IMR-90 (cell line): Measurements from ENCODE around the gene SLC27A3. TPM values are rescaled to one million over a fixed set of nuclear protein-coding genes. Genes with fewer than 3 reads are reported as not detected.
A peak's percentile ranks its signal among the peaks of the same experiment; 100 is the strongest.

ENCODE experiments used
- ATAC-seq: fragments of 200-7000 bp; cut with Tn5 transposase; 2 replicates; pipeline ENCODE4 v1.9.1; 2020; ENCODE audit warnings: low read depth, mild to moderate bottlenecking, moderate library complexity
- BruUV-seq: library from RNA; stranded (reverse); fragments of 400-500 nt; replicated peaks from 2 replicates; lab custom pipeline; 2021; lab: Mats Ljungman, UMichigan
- CTCF ChIA-PET: fragments of 300-600 bp; formaldehyde crosslinking; extraction: SDS; loops from one replicate; lab custom pipeline; 2021; ENCODE audit warnings: antibody characterized with exemption; lab: Yijun Ruan, JAX
- POLR2A ChIA-PET: fragments of 300-600 bp; sonication (Branson Sonifier 250); formaldehyde crosslinking; loops from one replicate; lab custom pipeline; 2022; ENCODE audit warnings: antibody characterized with exemption; ENCODE audit not compliant: unreplicated experiment; lab: Charles Lee
- DNase-seq: peaks from one replicate; pipeline ENCODE4 v3.0.0; 2013
- H2AFZ ChIP-seq: replicated peaks from 2 replicates; pipeline ENCODE3; 2013; ENCODE audit warnings: low read length, mild to moderate bottlenecking; ENCODE audit not compliant: poor library complexity
- H2AK5ac ChIP-seq: 2 replicates; pipeline ENCODE4 v1.6.1; 2013; ENCODE audit warnings: low read depth, low read length, inconsistent platforms
- H2AK9ac ChIP-seq: replicated peaks from 2 replicates; pipeline ENCODE3; 2013; ENCODE audit warnings: mild to moderate bottlenecking, low read depth, low read length, moderate library complexity; ENCODE audit not compliant: poor library complexity
- H2BK120ac ChIP-seq: 2 replicates; pipeline ENCODE4 v1.6.1; 2013; ENCODE audit warnings: low read depth, low read length, inconsistent platforms
- H2BK15ac ChIP-seq: 3 replicates; pipeline ENCODE4 v1.6.1; 2013; ENCODE audit warnings: low read depth, low read length, inconsistent platforms
- H2BK20ac ChIP-seq: 2 replicates; pipeline ENCODE4 v1.6.1; 2013; ENCODE audit warnings: low read depth, mild to moderate bottlenecking, inconsistent platforms, low read length, moderate library complexity
- H2BK5ac ChIP-seq: 2 replicates; pipeline ENCODE4 v1.6.1; 2013; ENCODE audit warnings: mild to moderate bottlenecking, low read depth, low read length, inconsistent platforms; ENCODE audit not compliant: poor library complexity, severe bottlenecking
- H3K14ac ChIP-seq: replicated peaks from 2 replicates; pipeline ENCODE4 v1.6.1; 2013; ENCODE audit warnings: low read depth, low read length, inconsistent platforms
- H3K18ac ChIP-seq: 2 replicates; pipeline ENCODE4 v1.6.1; 2013; ENCODE audit warnings: low read depth, low read length, control low read depth
- H3K23ac ChIP-seq: 2 replicates; pipeline ENCODE4 v1.6.1; 2013; ENCODE audit warnings: low read depth, low read length, inconsistent platforms
- H3K27ac ChIP-seq: 2 replicates; pipeline ENCODE4 v1.5.1; 2013; ENCODE audit warnings: mild to moderate bottlenecking, control low read depth, low read length; ENCODE audit not compliant: insufficient read depth
- H3K27me3 ChIP-seq: 2 replicates; pipeline ENCODE4 v1.6.1; 2013; ENCODE audit warnings: low read length; ENCODE audit not compliant: control insufficient read depth, insufficient read depth
- H3K36me3 ChIP-seq: 2 replicates; pipeline ENCODE4 v1.6.1; 2013; ENCODE audit warnings: low read length, mixed read lengths; ENCODE audit not compliant: control insufficient read depth, insufficient read depth
- H3K4ac ChIP-seq: 2 replicates; pipeline ENCODE4 v1.6.1; 2013; ENCODE audit warnings: low read depth, low read length, inconsistent platforms
- H3K4me1 ChIP-seq: 2 replicates; pipeline ENCODE4 v1.6.1; 2013; ENCODE audit warnings: low read length, mixed read lengths; ENCODE audit not compliant: control insufficient read depth, insufficient read depth
- H3K4me2 ChIP-seq: 2 replicates; pipeline ENCODE4 v1.6.1; 2013; ENCODE audit warnings: low read depth, mild to moderate bottlenecking, control low read depth, low read length, moderate library complexity
- H3K4me3 ChIP-seq: 2 replicates; pipeline ENCODE4 v1.5.1; 2013; ENCODE audit warnings: low read depth, mild to moderate bottlenecking, control low read depth, low read length, moderate library complexity; ENCODE audit not compliant: insufficient read depth
- H3K56ac ChIP-seq: 2 replicates; pipeline ENCODE4 v1.6.1; 2013; ENCODE audit warnings: low read length, inconsistent platforms; ENCODE audit not compliant: insufficient read depth; ENCODE audit errors: extremely low read depth
- H3K79me1 ChIP-seq, 2 experiments: 2 replicates each; pipeline ENCODE4 v1.6.1; 2013; ENCODE audit warnings: low read length in 2 of 2, inconsistent platforms in 1 of 2, low read depth in 1 of 2
- H3K9ac ChIP-seq: 2 replicates; pipeline ENCODE4 v1.6.1; 2013; ENCODE audit warnings: low read depth, low read length, control low read depth
- H3K9me1 ChIP-seq: 2 replicates; pipeline ENCODE4 v1.6.1; 2013; ENCODE audit warnings: low read length, inconsistent platforms; ENCODE audit not compliant: insufficient read depth
- H3K9me3 ChIP-seq: 2 replicates; pipeline ENCODE4 v1.6.1; 2013; ENCODE audit warnings: low read length; ENCODE audit not compliant: control insufficient read depth, insufficient read depth
- H4K20me1 ChIP-seq: 2 replicates; pipeline ENCODE4 v1.6.1; 2013; ENCODE audit warnings: low read length, inconsistent platforms; ENCODE audit not compliant: insufficient read depth
- H4K5ac ChIP-seq: 2 replicates; pipeline ENCODE4 v1.6.1; 2013; ENCODE audit warnings: mild to moderate bottlenecking, low read depth, low read length, control low read depth
- H4K8ac ChIP-seq, 2 experiments: 2 replicates each; pipeline ENCODE4 v1.6.1; 2013; ENCODE audit warnings: low read depth in 2 of 2, low read length in 2 of 2, control low read depth in 1 of 2, inconsistent platforms in 1 of 2
- H4K91ac ChIP-seq: 2 replicates; pipeline ENCODE4 v1.6.1; 2013; ENCODE audit warnings: low read depth, low read length, inconsistent platforms; ENCODE audit not compliant: insufficient read depth
- BHLHE40 ChIP-seq: fragments of 150-350 bp; IDR thresholded peaks from 2 replicates; pipeline ENCODE4 v1.6.1; 2016; ENCODE audit warnings: mild to moderate bottlenecking, low read depth, low read length
- CEBPB ChIP-seq: IDR thresholded peaks from 2 replicates; pipeline ENCODE4 v1.6.1; 2012; ENCODE audit warnings: low read depth, low read length, improper control_type of control experiment
- CHD1 ChIP-seq: IDR thresholded peaks from 2 replicates; pipeline ENCODE4 v1.6.1; 2012; ENCODE audit warnings: low read depth, low read length, improper control_type of control experiment
- FOS ChIP-seq: fragments of 150-350 bp; IDR thresholded peaks from 2 replicates; pipeline ENCODE4 v1.6.1; 2016; ENCODE audit warnings: low read depth, low read length
- MAFK ChIP-seq: IDR thresholded peaks from 2 replicates; pipeline ENCODE4 v1.6.1; 2012; ENCODE audit warnings: low read depth, low read length, improper control_type of control experiment
- MAZ ChIP-seq: IDR thresholded peaks from 2 replicates; pipeline ENCODE4 v1.6.1; 2012; ENCODE audit warnings: low read depth, mild to moderate bottlenecking, low read length, improper control_type of control experiment, moderate library complexity, borderline replicate concordance
- MXI1 ChIP-seq: IDR thresholded peaks from 2 replicates; pipeline ENCODE4 v1.6.1; 2012; ENCODE audit warnings: low read depth, mild to moderate bottlenecking, low read length, moderate library complexity, borderline replicate concordance
- NFE2L2 ChIP-seq: fragments of 150-350 bp; IDR thresholded peaks from 2 replicates; pipeline ENCODE4 v1.6.1; 2016; ENCODE audit warnings: low read depth, mild to moderate bottlenecking, low read length
- POLR2A ChIP-seq: IDR thresholded peaks from 2 replicates; pipeline ENCODE4 v1.6.1; 2012; ENCODE audit warnings: mild to moderate bottlenecking, low read depth, low read length
- RAD21 ChIP-seq: IDR thresholded peaks from 2 replicates; pipeline ENCODE4 v1.6.1; 2012; ENCODE audit warnings: low read length, improper control_type of control experiment
- RCOR1 ChIP-seq: IDR thresholded peaks from 2 replicates; pipeline ENCODE4 v1.6.1; 2012; ENCODE audit warnings: mild to moderate bottlenecking, low read length, improper control_type of control experiment; ENCODE audit not compliant: insufficient replicate concordance
- RFX5 ChIP-seq: IDR thresholded peaks from 2 replicates; pipeline ENCODE4 v1.8.0; 2012; ENCODE audit warnings: low read depth, mild to moderate bottlenecking, low read length, moderate library complexity
- SMC3 ChIP-seq: fragments of 150-350 bp; IDR thresholded peaks from 2 replicates; pipeline ENCODE4 v1.6.1; 2016; ENCODE audit warnings: low read depth, mild to moderate bottlenecking, antibody characterized with exemption, low read length, moderate library complexity
- USF2 ChIP-seq: fragments of 150-350 bp; IDR thresholded peaks from 2 replicates; pipeline ENCODE4 v1.6.1; 2017; ENCODE audit warnings: mild to moderate bottlenecking, antibody characterized with exemption, low read length, low read depth
- WGBS, 2 experiments: methylation state at CpG; one replicate each; pipeline versions ENCODE4 v1.1.5 to v1.1.7; 2013; ENCODE audit warnings: missing lambda C conversion rate in 2 of 2; ENCODE audit not compliant: insufficient read length in 1 of 2; ENCODE audit errors: extremely low coverage in 2 of 2; 5-methylcytosine and 5-hydroxymethylcytosine counted together
- dilution Hi-C: fragments of 300-500 bp; cut with HindIII; formaldehyde crosslinking; loops from one replicate; pipeline ENCODE4 v1.14.3; 2018; ENCODE audit warnings: low sequenced_read_pairs; ENCODE audit not compliant: unreplicated experiment
- in situ Hi-C: fragments of 300-500 bp; cut with MboI; formaldehyde crosslinking; loops from 3 replicates; pipeline ENCODE4 v1.14.3; 2019; ENCODE audit warnings: low sequenced_read_pairs, inconsistent platforms, mixed read lengths
- intact Hi-C: fragments of 100-400 bp; cut with micrococcal nuclease; formaldehyde crosslinking; loops from 2 replicates; pipeline ENCODE4 v1.10.0; 2022
- polyA plus RNA-seq, 3 experiments: library from polyadenylated mRNA; depleted of rRNA; stranded (reverse); fragments of >200 nt; gene quantifications; 2 replicates each; pipeline ENCODE4 v1.2.3, GENCODE V29; 2012; ENCODE audit warnings: low replicate concordance in 1 of 3
- total RNA-seq: library from RNA; depleted of rRNA; stranded (reverse); fragments of >200 nt; gene quantifications from 2 replicates; pipeline ENCODE4 v1.2.3, GENCODE V29; 2012
- TF ChIP-seq, protein P1 (sequence below): fragments of 150-350 bp; IDR thresholded peaks from 2 replicates; pipeline ENCODE4 v1.6.1; 2016; ENCODE audit warnings: low read depth, mild to moderate bottlenecking, low read length, moderate library complexity, borderline replicate concordance
- TF ChIP-seq, protein P2 (sequence below): conservative IDR thresholded peaks from 2 replicates; pipeline ENCODE4 v1.5.1; 2012; ENCODE audit warnings: mild to moderate bottlenecking, low read depth, low read length, improper control_type of control experiment

The SLC27A3 gene
- total and polyA plus RNA-seq, 2 of the 4 experiments (the other 2 are of a cell fraction), result 3.2 to 9.3 TPM

DNA sequence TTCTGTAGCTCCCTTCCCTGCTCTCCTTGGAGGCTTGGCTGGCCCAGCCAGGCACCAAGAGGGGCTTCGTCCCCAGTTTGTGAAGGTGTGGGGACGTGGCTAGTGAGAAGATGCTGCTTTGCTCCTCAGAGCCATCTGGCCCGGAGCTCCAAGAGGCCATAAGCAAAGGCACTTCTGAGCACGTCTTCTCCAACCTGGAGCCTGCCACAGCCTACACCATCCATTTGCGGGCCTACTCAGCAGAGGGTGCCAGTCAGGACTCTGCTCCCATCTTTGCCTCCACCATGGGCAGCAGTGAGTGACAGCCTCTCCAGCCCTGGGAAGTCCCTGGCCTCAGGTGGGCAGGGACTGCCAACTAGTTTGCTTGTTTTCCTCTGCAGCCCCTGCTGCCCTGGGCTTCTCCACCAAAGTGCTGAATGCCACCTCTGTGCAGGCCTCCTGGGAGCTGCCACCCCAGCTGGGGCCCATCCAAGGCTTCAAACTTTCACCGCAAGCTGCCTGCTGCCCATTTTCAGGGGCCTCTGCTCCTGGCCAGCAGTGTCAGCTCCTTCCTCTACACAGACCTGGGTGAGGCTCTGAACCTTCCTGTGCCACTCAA lies 25.9 kb downstream of the SLC27A3 start:
- H3K56ac ChIP-seq, result no peak overlapping the region
- H3K4ac ChIP-seq, result no peak overlapping the region
- DNase-seq, result no peak
- H2AFZ ChIP-seq, result no peak overlapping the region
- BruUV-seq, result no TSS peak
- no peak overlapping the region for H3K4me3 ChIP-seq
- intact Hi-C loops (no loop called here), dilution Hi-C loops (loop anchor here (25.0 kb wide), 1 partner anchor 111 kb away; the partner anchor contains the start of gene GATAD2B), in situ Hi-C loops (no loop called here)
- no peak overlapping the region for H4K91ac ChIP-seq
- WGBS, 2 experiments, result 90% methylated on average over 4 of the region's 6 CpGs; no CpG with 5 or more reads in 1 of the 2 experiments
- TF ChIP-seq MAZ (no peak), FOS (no peak), BHLHE40 (no peak), USF2 (no peak), MXI1 (no peak), CHD1 (no peak), SMC3 (no peak), CEBPB (no peak), RCOR1 (no peak), RFX5 (no peak), POLR2A (no peak), MAFK (no peak), RAD21 (no peak), NFE2L2 (no peak)
- TF ChIP-seq, protein P1, sequence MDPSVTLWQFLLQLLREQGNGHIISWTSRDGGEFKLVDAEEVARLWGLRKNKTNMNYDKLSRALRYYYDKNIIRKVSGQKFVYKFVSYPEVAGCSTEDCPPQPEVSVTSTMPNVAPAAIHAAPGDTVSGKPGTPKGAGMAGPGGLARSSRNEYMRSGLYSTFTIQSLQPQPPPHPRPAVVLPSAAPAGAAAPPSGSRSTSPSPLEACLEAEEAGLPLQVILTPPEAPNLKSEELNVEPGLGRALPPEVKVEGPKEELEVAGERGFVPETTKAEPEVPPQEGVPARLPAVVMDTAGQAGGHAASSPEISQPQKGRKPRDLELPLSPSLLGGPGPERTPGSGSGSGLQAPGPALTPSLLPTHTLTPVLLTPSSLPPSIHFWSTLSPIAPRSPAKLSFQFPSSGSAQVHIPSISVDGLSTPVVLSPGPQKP, result no peak
- TF ChIP-seq, protein P2, sequence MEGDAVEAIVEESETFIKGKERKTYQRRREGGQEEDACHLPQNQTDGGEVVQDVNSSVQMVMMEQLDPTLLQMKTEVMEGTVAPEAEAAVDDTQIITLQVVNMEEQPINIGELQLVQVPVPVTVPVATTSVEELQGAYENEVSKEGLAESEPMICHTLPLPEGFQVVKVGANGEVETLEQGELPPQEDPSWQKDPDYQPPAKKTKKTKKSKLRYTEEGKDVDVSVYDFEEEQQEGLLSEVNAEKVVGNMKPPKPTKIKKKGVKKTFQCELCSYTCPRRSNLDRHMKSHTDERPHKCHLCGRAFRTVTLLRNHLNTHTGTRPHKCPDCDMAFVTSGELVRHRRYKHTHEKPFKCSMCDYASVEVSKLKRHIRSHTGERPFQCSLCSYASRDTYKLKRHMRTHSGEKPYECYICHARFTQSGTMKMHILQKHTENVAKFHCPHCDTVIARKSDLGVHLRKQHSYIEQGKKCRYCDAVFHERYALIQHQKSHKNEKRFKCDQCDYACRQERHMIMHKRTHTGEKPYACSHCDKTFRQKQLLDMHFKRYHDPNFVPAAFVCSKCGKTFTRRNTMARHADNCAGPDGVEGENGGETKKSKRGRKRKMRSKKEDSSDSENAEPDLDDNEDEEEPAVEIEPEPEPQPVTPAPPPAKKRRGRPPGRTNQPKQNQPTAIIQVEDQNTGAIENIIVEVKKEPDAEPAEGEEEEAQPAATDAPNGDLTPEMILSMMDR, result no peak
- peak overlapping the region; percentile 58 for H2AK9ac ChIP-seq
- no peak overlapping the region for H2BK120ac ChIP-seq
- ChIA-PET POLR2A (no interaction called here), CTCF (no interaction called here)
- H2BK20ac ChIP-seq, result no peak overlapping the region
- no peaks in the 10 kb centered on the region for H3K27me3 ChIP-seq
- H3K27ac ChIP-seq, result no peak overlapping the region
- no peak overlapping the region for H3K18ac ChIP-seq
- H2BK5ac ChIP-seq, result no peak overlapping the region
- H3K36me3 ChIP-seq, result peaks cover 6% of the 10 kb centered on the region
- 0 out of 2 replicates have a peak, but pooled peaks cover 3% of the 10 kb centered on the region for H3K4me1 ChIP-seq
- no peak overlapping the region for H4K8ac ChIP-seq
- H3K9ac ChIP-seq, result no peak overlapping the region
- 0 out of 4 replicates have a peak, but pooled peaks cover 2 to 4% of the 10 kb centered on the region in 2 experiments for H3K79me1 ChIP-seq
- 0 out of 2 replicates have a peak, but pooled peaks cover 6% of the 10 kb centered on the region for H3K9me1 ChIP-seq
- no peaks in the 10 kb centered on the region for H4K20me1 ChIP-seq
- no peak for ATAC-seq
- no peak overlapping the region for H3K4me2 ChIP-seq
- no peak overlapping the region for H2AK5ac ChIP-seq
- no peak overlapping the region for H3K23ac ChIP-seq
- no peaks in the 10 kb centered on the region for H3K9me3 ChIP-seq
- H2BK15ac ChIP-seq, result no peak overlapping the region
- no peak overlapping the region for H3K14ac ChIP-seq
- H4K5ac ChIP-seq, result no peak overlapping the region
